NCI-H2196 treated with DMSO at 0.1 percent for 48 hours (cell line): ENCODE results near the gene CIB4.
"Not testable (repeated sequence)": the region's sequence is repeated elsewhere in the genome, so short reads cannot be mapped to it uniquely, and the experiment has no call there.

Experiments
- DNase-seq: peaks from one replicate; lab custom pipeline; 2025; ENCODE audit not compliant: unreplicated experiment; lab: John Stamatoyannopoulos, UW

Gene CIB4

DNA sequence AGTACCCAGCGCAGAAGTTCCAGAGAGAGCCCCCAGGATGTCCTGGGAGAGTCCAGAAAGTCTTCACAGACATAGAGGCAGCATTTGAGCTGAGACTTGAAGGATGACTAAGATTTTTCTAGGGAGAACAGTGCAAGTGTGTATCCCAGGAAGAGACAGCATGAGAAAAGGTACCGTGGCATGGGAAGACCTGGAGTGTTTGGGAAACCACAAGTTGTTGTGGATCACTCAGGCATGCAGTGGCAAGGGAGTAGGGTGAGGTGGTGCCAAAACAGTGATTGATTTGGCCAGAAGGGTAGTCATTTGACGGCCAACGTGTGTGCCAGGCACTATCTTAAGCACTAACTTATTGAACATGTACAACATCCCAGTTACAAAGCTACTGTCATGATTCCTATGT, 26.9 kb upstream of the CIB4 start:
- no peak for DNase-seq

DNA sequence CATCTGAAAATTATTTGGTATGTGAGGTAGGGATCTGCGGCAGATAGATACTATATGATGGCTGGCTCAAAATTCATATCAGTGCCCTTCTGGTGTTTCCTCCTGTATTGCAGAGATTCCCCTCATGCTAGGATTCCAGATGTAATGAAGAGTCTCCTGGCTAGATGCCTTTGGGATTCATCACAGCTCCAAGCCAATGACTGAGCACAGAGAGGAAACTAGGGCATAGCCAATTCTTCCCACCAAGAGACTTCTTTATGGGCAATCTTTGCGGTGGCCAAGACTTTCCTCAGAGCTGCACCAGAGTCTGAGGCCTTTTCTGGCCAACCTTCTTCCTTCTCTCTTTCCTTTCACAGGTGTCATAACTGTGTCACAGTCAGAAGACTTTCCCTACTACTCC, 25.5 kb upstream of the CIB4 start:
- no peak for DNase-seq

DNA sequence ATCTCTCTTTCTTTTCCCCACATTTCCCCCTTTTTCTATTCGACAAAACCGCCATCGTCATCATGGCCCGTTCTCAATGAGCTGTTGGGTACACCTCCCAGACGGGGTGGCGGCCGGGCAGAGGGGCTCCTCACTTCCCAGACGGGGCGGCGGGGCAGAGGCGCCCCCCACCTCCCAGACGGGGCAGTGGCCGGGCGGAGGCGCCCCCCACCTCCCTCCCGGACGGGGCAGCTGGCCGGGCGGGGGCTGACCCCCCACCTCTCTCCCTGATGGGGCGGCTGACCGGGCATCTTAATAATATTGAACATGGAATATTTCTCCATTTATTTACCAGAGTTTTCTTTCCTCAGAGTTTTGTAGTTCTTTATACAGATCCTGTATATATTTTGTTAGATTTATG, 24.1 kb upstream of the CIB4 start:
- not testable (repeated sequence) for DNase-seq

DNA sequence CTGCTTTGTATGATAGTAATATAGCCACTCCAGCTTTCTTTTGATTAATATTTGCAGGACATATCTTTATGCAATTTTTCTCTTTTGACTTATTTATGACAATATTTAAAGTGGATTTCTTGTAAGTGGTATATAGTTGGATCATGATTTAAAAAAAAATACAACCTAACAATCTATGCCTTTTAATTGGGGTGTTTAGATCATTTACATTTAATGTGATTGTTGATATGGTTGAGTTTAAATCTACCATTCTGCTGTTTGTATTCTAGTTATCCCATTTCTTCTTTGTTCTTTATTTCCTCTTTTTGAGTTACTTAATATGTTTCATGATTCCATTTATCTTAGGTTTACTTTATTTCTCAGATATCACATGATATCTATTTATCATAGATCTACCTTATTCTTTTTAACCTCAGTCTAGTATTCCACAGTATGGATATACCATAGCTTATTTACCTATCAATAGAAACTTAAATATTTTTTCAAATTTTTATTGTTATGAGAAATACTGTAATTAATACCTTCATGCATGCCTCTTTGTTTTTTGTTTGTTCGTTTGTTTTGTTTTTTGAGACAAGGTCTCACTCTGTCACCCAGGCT, 19.3 kb upstream of the CIB4 start:
- DNase-seq = no peak

DNA sequence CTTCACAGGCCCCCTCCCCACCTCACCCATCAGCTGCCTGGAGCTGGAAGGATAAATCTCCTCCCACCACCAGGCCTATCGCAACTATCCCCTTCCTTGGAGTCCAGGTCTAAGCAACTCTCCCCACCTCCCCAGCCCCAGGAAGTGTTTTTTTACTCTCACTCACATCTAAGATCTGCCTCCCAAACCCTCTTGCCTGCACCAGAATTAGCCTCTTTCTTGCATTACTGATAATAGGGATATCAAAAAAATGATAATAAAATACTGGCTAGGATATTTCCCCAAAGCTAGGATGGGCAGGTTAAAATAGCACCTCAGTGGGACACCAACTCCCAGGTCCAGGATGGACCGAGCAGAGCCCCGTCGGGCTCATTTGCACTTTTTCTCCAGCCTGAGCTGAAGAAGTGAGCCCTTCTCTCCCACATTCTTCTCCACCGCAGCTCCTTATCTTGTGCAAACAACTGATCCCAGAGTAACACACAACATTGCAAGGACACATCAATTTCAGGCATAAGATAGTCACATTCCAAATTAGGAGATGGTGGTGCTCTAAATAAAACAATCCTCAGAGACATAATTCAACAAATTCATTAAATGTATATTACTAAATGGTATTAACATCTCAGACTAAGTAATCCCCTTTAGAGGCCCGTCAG, 17.7 kb upstream of the CIB4 start:
- no peak for DNase-seq

DNA sequence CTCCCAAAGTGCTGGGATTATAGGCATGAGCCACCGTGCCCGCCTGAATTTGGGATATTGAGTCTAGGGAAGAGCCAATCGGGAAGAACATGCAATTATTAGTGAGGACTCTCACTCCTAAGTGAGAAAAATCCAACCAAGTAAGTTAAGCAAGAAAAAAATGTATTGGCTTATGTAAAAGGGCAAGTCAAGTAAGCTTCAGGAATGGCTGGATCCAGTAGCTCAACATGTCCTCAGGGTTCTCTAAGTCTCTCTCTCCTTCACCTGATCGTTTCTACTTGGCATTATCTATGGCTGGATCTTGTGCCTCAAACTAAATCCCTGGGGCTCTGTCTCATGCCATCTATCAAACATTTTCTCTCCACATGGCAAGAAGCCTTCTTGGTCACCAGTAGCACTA, 16.1 kb upstream of the CIB4 start:
- no peak for DNase-seq

DNA sequence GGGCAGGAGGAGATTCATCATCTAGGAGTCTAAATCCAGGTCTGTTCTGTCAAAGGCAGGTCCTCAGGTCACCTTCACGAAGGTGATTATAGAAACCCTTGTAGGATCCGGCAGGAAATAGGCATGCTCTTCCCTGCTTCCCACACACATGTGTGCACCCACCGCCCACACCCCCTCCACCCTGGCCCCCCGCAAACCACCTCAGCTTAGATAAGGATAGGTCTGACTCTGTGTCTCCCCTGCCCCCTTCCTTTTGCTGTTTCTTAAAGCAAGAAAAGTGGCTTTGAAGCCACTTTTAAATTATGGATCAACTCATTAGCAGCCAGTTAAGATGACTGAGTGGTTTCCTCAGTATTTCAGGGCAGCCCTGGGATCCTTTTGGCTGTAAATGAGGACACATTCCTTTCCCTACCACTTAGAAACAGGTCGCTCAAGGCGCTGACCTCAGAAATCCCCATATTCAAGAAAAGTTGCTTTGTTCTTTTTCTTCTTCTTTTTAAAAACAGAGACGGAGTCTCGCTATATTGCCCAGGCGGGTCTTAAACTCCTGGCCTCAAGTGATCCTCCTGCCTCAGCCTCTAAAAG, 14.5 kb upstream of the CIB4 start:
- no peak for DNase-seq

DNA sequence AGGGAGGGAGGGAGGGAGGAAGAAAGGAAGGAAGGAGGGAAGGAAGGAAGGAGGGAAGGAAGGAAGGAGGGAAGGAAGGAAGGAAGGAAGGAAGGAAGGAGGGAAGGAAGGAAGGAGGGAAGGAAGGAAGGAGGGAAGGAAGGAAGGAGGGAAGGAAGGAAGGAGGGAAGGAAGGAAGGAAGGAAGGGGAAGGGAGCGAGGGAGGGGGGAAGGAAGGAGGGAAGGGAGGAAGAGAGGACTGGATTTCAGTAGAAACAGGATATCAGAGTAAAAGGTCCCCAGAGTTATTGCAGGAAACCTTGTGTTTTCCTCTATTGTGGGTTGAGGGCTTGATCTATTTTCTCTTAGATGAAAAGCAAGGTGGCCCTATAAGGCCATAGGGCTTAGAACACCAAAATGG, 14.0 kb upstream of the CIB4 start:
- not testable (repeated sequence) for DNase-seq

DNA sequence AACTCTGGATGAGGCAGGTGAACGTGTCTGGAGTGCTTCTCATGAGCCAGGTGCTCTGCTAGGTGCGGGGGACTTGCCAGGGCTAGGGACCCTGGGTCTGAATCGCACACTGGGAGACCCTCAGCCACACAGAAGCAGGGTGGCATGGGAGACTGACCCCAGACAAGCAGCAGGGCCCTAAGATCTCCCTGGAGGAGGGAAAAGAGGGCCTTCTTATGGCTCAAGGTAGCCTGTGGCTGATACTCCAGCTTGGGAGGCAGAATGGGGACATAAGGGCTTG, 12.8 kb upstream of the CIB4 start:
- DNase-seq = no peak

DNA sequence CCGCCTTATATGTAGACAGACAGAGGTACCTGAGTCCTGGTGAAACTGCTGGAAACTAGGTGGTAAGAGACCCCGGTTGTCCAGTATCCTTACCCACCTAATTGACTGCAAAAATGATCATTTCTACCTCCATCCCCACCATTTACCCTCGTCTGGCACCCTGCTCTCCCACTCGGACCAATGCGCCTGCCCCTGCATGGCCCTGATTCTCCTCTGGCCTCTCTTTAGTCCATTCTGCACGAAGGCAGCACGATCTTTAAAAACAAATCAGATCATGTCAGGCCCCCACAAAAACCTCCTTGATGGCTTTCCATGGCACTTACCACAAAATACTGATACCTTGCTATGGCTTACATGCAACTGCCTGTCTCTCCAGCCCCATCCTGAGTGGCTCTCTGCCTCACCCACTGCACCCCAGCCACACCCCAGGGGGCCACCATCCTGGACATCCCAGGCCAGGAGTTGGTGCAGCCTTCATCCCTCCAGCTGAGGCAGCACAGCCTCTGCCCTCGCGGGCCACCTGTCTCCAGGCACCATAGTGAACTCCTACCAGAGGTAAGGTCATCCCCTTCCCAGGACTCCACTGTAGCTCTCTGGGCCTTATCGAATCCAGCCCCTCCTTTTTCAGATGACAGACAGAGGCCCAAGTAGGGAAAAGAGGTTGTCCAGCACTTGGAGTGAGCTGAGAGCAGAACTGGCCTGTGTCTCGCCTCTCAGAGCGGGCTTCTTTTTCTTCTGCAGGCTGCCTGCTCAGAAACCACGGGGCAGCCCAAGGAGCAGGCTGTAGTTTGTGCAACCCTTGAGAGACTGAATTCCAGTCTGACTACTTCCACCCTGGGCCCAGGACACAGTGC, 12.3 kb upstream of the CIB4 start:
- DNase-seq = no peak

DNA sequence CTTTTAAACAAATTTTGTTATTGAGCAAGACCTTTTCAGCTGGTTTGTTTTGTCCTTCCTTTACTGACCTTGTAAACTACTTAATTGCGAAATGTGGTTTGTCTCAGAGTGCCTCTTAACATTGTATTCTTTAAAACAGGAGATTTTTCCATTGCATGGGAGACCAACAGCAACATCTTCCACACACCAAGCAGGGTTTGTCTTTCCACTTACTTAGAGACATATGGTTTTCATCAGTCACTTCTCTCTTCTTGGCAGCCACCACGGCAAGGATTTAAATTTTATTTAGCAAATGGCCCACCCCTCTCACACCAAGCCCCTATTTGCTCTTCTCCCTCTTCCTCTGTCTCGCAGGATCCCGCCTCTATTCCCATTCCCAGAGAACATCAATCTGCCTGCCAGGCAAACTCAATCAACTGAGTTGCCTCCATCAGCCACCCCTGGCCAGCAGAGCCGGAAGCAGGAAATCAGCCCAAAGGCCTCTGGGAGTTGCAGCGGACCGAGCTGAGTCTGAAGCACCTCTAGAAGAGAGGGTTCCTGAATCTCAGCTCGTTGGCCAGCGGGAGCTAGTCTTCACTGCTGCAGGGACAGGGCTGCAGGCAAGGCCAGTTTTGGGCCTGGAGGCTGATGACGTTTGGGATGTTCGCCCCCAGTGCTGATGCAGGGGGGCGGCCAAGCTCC, 11.3 kb upstream of the CIB4 start:
- DNase-seq = no peak

DNA sequence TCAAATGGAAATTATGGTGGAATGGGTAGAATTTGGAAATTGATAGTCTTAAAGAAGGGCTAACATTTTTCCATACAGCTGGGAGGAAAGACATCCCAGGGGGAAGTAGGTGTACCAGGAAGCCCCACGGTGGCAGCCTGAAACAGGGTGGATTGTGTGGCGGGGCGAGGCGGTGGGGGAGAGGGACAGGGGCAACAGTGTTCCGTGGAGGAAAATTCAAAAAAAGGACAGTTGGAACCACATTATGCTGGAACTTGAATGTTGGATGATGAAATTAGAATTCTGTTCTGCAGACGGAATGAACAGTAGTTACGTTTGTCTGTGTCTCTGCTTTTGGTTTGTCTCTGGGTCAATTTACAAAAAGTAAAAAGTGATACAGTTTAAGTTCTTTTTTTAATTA, 10.6 kb upstream of the CIB4 start:
- DNase-seq = no peak

DNA sequence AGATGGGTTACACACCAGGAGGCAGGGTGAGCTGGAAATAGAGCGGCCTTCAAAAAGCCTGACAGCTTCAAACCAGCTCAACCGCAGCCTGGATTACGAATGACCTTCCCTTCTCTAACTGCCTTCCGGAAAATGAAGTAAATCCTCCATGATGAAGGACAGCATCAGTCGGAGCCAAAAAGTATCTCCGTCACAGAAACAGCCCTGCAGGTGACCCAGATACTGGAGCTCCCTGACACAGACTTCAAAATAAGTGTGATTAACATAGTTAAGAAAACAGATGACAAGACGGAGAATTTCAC, 10.3 kb upstream of the CIB4 start:
- DNase-seq = no peak

DNA sequence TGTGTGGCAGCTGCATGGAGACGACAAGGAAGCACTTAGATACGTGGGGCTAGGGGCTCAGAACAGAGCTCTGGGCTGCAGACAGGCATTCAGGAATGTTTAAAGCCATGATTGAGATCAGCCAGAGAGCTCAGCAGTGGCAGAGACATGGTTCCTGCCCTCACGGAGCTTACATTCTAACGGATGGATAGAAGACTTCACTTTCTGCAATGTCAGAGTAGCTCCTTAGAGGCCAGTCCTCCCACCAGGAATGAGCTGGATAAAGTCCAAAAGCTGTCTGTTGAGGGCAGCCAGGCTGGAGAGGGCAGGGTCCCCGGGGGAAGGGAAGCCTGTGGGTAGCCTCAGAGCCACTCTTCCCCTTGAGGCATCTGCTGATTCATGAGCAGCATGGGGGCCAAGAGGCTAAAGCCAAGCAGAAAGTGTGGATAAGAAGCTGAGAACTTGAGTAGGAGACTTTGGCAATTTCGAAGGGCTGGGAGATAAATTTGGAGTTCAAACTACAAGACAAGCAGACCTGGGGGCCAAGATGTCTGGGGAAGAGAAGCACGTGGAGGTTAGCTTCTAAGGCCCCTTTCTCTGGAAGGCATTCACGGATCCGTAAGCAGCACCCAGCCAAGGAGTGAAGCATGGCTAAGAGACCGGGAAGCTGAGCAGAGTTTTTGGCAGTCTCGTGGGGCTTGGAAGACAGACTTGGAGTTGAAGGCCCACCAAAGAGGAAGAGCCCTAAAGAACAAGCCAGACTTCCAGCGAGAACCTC, 9.7 kb upstream of the CIB4 start:
- DNase-seq = no peak

DNA sequence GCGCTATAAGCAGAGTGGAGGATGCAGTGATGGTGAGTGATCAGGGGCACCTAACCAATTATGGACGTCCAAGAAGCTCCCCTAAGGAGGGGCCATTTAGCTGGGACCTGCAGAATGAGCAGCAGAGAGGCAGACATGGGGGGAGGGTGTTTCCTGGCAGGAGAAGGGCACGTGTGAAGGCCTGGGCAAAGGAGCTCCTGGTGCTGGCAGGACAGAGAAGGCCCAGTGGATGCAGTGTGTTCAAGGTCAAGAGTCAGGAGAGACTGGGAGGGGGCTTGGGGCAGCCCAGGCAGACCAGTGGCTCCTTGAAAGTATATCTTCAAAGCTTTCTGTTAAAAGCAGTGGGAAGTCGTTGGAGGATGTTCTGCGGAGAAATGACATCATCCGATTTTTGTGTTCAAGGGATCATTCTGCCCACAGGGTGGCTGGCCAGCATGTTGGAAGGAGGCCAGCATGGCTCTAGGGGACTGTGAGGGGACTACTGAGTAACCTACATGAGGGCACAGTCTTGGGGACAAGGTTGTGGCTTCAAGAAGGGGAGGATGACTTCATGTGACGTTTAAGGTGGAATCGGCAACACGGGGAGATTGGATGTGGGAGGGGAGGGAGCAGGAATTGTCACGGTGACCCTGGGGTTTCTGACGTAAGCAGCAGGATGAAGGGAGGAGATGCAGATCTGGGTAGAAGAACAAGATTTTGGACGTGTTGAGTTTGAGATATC, 9.0 kb upstream of the CIB4 start:
- no peak for DNase-seq

DNA sequence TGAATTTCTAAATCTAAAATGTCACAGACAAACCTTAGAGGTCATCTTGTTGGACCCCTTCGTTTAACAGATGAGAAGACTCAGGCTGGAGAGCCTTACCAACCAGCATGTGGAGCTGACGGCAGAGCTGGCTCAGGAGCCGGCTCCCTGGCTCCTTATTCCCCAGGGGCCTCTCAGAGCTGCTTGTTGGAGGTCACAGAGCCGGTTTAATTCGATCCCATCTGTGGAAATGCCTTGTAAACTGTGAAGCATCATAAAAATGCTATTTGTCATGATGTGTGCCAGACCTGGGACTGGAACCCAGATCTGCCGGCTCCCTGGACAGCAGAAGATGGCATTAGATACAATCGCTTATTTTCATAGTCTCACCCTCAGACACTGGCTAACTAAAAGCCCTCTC, 8.2 kb upstream of the CIB4 start:
- no peak for DNase-seq

DNA sequence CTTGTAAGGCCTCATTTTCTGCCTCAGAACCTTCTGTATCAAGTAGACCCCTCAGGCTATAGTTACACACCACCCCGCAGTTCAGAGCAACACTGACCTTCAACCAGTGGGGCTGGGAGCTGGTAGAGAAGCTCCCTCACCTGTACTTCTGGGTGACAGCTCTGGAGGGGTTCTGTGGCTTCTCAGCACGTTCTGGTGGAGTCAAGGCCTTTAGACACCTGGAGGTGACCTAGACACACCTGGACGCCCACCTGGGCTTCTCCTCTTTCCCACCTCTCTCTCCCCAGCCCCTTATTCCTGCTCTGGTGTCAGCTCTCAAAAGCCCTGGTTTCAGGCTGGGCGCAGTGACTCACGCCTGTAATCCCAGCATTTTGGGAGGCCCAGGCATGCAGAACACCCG, 7.3 kb upstream of the CIB4 start:
- DNase-seq = no peak

DNA sequence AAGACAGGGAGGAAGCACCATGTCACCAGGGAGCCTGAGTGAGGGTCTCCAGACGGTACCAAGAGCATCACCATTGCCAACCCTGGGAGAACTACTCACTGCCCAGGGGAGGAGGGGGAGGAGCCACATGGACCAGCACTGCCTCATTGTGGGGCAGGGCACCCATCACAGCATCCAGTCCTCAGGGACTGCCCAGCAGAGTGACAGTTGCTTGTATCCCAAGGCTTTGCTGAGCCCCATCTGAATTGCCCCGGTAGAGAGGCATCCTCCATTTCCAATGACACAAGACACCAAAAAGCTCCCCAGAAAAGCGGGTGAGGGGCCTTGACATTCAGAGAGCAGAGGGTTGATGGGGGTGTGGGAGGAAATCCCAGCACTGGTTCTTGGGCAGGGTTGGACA, 6.8 kb upstream of the CIB4 start:
- DNase-seq = no peak

DNA sequence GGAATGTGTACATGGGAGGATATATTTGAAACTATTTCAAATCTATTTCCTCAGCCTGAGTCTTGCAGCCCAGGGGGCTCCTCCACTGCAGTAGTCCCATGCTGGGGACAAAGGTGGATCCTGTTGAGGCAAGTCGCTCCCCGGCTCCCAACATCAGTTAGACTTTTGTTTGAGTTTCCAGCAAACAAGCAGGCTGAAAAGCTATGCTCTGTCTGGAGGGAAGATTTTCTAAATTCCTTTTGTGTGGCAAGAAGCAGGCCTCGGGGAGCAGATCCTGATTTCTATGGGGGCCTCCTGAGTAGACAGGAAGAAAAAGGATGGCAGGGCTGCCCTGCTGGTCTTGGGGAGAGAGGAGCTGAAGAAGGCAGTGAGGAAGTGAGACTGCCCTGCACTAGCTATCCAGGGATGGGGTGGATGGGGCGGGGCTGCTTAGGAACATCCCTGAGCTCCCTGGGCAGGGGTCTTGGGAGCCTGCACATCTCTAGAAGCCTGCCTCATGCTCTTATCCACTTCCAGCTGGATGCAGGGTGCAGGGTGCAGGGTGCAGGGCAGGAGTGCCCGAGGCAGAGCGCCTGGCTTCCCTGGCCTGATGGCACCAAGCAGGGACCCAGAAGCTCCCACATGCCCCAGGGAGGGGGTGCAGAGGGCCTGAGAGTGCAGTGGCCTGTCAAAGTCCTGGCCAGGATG, 6.0 kb upstream of the CIB4 start:
- DNase-seq = no peak

DNA sequence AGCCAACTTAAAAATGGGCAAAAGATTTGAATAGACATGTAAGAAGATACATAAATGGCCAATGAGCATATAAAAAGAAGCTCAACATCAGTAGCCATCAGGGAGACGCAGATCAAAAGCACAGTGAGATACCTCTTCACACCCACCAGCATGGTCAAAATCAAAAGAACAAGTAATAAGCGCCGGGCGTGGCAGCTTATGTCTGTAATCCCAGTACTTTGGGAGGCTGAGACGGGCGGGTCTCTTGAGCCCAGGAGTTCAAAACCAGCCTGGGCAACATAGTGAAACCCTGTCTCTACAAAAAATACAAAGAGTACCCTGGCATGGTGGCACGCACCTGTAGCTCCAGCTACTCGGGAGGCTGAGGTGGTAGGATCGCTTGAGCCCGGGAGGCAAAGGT, 4.6 kb upstream of the CIB4 start:
- no peak for DNase-seq
